ENCODE measurements around the gene LMLN.

LMLN gene

GRCh38 chr3:198022604-198023003, 62.6 kb downstream of the LMLN start:
- TF ChIP-seq NFIC (IDR thresholded peaks at IDR 0.05), result no peak

GRCh38 chr3:198025644-198026043, 65.6 kb downstream of the LMLN start:
- TF ChIP-seq EGR1 (IDR thresholded peaks at IDR 0.05), result no peak
- no peak for TF ChIP-seq TCF12 (IDR thresholded peaks at IDR 0.05; ENCODE audit: low read depth)
- no peak for TF ChIP-seq FOXM1 (IDR thresholded peaks at IDR 0.05; ENCODE audit: borderline replicate concordance, low read depth)
- no peak for TF ChIP-seq CREB1 (IDR thresholded peaks at IDR 0.05; ENCODE audit: low read depth)
- no peak for TF ChIP-seq EP300 (IDR thresholded peaks at IDR 0.05; ENCODE audit: borderline replicate concordance)
- no peak for TF ChIP-seq REST (IDR thresholded peaks at IDR 0.05; ENCODE audit: low read depth)
- TF ChIP-seq CEBPB (IDR thresholded peaks at IDR 0.05), result no peak
- TF ChIP-seq USF1 (IDR thresholded peaks at IDR 0.05), result no peak
- TF ChIP-seq TAF1 (IDR thresholded peaks at IDR 0.05; ENCODE audit: low read depth), result no peak
- no peak for TF ChIP-seq NFIC (IDR thresholded peaks at IDR 0.05)
- no peak for TF ChIP-seq MAX (IDR thresholded peaks at IDR 0.05)
- no peak for TF ChIP-seq ZBTB7A (IDR thresholded peaks at IDR 0.05; ENCODE audit: low read depth)
- TF ChIP-seq TEAD4 (IDR thresholded peaks at IDR 0.05), result no peak
- no peak for TF ChIP-seq RAD21 (IDR thresholded peaks at IDR 0.05; ENCODE audit: low read depth)
- TF ChIP-seq YY1 (IDR thresholded peaks at IDR 0.05; ENCODE audit: low read depth), result no peak

GRCh38 chr3:198026620-198027019, 66.6 kb downstream of the LMLN start:
- no peak for TF ChIP-seq TCF12 (IDR thresholded peaks at IDR 0.05; ENCODE audit: low read depth)
- no peak for TF ChIP-seq CREB1 (IDR thresholded peaks at IDR 0.05; ENCODE audit: low read depth)
- TF ChIP-seq NFIC (IDR thresholded peaks at IDR 0.05), result no peak
- no peak for TF ChIP-seq RAD21 (IDR thresholded peaks at IDR 0.05; ENCODE audit: low read depth)
- TF ChIP-seq TAF1 (IDR thresholded peaks at IDR 0.05; ENCODE audit: low read depth), result no peak
- no peak for TF ChIP-seq EGR1 (IDR thresholded peaks at IDR 0.05)
- TF ChIP-seq USF1 (IDR thresholded peaks at IDR 0.05), result no peak
- no peak for TF ChIP-seq YY1 (IDR thresholded peaks at IDR 0.05; ENCODE audit: low read depth)
- no peak for TF ChIP-seq TEAD4 (IDR thresholded peaks at IDR 0.05)
- no peak for TF ChIP-seq EP300 (IDR thresholded peaks at IDR 0.05; ENCODE audit: borderline replicate concordance)
- TF ChIP-seq MAX (IDR thresholded peaks at IDR 0.05), result no peak
- TF ChIP-seq FOXM1 (IDR thresholded peaks at IDR 0.05; ENCODE audit: borderline replicate concordance, low read depth), result no peak
- no peak for TF ChIP-seq CEBPB (IDR thresholded peaks at IDR 0.05)
- no peak for TF ChIP-seq REST (IDR thresholded peaks at IDR 0.05; ENCODE audit: low read depth)
- no peak for TF ChIP-seq ZBTB7A (IDR thresholded peaks at IDR 0.05; ENCODE audit: low read depth)

GRCh38 chr3:198027045-198027798, 67.2 kb downstream of the LMLN start:
- TF ChIP-seq EGR1 (IDR thresholded peaks at IDR 0.05), result no peak
- no peak for TF ChIP-seq FOXM1 (IDR thresholded peaks at IDR 0.05; ENCODE audit: borderline replicate concordance, low read depth)
- no peak for TF ChIP-seq NFIC (IDR thresholded peaks at IDR 0.05)
- TF ChIP-seq TEAD4 (IDR thresholded peaks at IDR 0.05), result no peak
- TF ChIP-seq YY1 (IDR thresholded peaks at IDR 0.05; ENCODE audit: low read depth), result no peak
- no peak for TF ChIP-seq TAF1 (IDR thresholded peaks at IDR 0.05; ENCODE audit: low read depth)
- TF ChIP-seq TCF12 (IDR thresholded peaks at IDR 0.05; ENCODE audit: low read depth), result no peak
- no peak for TF ChIP-seq CEBPB (IDR thresholded peaks at IDR 0.05)
- TF ChIP-seq USF1 (IDR thresholded peaks at IDR 0.05), result no peak
- TF ChIP-seq MAX (IDR thresholded peaks at IDR 0.05), result no peak
- no peak for TF ChIP-seq EP300 (IDR thresholded peaks at IDR 0.05; ENCODE audit: borderline replicate concordance)
- no peak for TF ChIP-seq RAD21 (IDR thresholded peaks at IDR 0.05; ENCODE audit: low read depth)
- no peak for TF ChIP-seq CREB1 (IDR thresholded peaks at IDR 0.05; ENCODE audit: low read depth)
- TF ChIP-seq ZBTB7A (IDR thresholded peaks at IDR 0.05; ENCODE audit: low read depth), result no peak
- no peak for TF ChIP-seq REST (IDR thresholded peaks at IDR 0.05; ENCODE audit: low read depth)
